Measurements from ENCODE around the gene C11orf52.

C11orf52 gene

DNA sequence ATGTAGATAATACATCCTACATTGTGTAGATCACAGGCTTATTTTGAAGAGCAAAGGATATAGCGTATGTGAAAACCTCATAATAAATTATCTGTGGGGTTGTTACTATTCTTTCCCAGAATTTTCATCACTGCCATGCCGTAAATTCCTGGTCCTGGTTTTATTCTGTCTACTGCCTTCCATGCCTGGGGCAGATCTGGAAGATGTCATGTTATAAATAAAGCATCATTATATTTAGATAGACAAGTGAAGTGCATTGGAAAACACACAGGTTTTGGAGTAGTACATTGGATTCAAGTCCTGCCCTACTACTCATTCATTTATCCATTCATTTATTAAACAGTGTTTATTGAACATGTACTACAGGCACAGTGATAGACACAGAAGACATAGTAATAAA, 2.2 kb downstream of the C11orf52 start:
- Histone ChIP-seq H3K9me3 (ENCODE audit: severe bottlenecking) (no peaks in the 10 kb centered on the region), H3K4me1 (ENCODE audit: insufficient read depth, poor library complexity, severe bottlenecking) (peaks cover 8% of the 10 kb centered on the region), H3K4me3 (ENCODE audit: severe bottlenecking) (no peak overlapping the region), H3K27ac (ENCODE audit: poor library complexity, severe bottlenecking) (no peak overlapping the region), H3K36me3 (ENCODE audit: low read depth) (no peaks in the 10 kb centered on the region), H3K27me3 (ENCODE audit: insufficient read depth, poor library complexity, severe bottlenecking) (no peaks in the 10 kb centered on the region)
- DNase-seq (ENCODE audit: low spot score) (no peak), ATAC-seq (ENCODE audit: low read depth) (no peak)
- TF ChIP-seq, protein P1, sequence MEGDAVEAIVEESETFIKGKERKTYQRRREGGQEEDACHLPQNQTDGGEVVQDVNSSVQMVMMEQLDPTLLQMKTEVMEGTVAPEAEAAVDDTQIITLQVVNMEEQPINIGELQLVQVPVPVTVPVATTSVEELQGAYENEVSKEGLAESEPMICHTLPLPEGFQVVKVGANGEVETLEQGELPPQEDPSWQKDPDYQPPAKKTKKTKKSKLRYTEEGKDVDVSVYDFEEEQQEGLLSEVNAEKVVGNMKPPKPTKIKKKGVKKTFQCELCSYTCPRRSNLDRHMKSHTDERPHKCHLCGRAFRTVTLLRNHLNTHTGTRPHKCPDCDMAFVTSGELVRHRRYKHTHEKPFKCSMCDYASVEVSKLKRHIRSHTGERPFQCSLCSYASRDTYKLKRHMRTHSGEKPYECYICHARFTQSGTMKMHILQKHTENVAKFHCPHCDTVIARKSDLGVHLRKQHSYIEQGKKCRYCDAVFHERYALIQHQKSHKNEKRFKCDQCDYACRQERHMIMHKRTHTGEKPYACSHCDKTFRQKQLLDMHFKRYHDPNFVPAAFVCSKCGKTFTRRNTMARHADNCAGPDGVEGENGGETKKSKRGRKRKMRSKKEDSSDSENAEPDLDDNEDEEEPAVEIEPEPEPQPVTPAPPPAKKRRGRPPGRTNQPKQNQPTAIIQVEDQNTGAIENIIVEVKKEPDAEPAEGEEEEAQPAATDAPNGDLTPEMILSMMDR (IDR thresholded peaks at IDR 0.05; ENCODE audit: poor library complexity, severe bottlenecking), result no peak

DNA sequence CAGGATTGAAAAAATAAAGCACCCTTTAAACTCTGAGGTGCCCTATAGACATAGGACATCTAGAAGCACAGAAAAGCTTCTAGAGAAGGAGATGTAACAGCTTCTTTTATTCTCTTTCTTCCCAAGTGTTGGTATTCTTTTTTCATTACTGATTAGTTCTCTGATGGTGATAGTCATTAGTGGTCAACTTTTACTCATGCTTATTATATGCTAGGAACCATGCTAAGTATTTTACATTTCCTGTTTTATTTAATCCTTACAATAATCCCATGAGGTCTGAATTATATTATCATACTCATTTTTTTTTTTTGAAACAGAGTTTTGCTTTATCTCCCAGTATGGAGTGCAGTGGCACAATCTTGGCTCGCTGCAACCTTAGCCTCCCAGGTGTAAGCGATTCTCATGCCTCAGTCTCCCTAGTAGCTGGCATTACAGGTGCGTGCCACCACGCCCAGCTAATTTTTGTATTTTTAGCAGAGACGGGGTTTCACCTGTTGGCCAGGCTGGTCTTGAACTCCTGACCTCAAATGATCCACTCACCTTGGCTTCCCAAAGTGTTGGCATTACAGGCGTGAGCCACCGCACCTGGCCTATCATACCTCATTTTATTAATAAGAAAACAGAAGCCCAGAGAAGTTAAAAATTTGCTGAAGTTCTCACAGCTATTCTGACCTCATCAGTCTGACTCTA, 3.0 kb downstream of the C11orf52 start:
- Histone ChIP-seq H3K4me3 (ENCODE audit: severe bottlenecking) (no peak overlapping the region), H3K27ac (ENCODE audit: poor library complexity, severe bottlenecking) (no peak overlapping the region), H3K36me3 (ENCODE audit: low read depth) (no peaks in the 10 kb centered on the region), H3K27me3 (ENCODE audit: insufficient read depth, poor library complexity, severe bottlenecking) (no peaks in the 10 kb centered on the region), H3K9me3 (ENCODE audit: severe bottlenecking) (no peaks in the 10 kb centered on the region), H3K4me1 (ENCODE audit: insufficient read depth, poor library complexity, severe bottlenecking) (peaks cover 8% of the 10 kb centered on the region)
- DNase-seq (ENCODE audit: low spot score), result no peak
- TF ChIP-seq, protein P1 (IDR thresholded peaks at IDR 0.05; ENCODE audit: poor library complexity, severe bottlenecking), result no peak
- no peak for ATAC-seq (ENCODE audit: low read depth)

DNA sequence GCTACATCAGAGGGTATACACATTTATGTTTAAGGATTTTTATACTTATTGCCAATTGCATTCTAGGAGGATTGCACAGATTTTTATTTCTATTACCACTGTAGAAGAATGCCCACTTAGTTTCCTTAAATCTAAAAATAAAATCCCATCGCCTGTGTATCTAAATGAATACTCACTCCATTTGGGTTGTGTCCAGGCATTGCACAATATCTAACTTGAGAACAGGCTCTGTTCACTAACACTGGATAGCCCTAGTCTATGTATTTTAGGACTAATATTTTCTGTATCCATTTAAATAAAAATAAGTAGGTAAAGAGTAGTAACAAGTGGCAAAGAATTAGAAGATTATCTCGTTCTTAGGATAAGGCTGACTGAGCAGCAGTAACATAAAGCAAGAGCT, 4.1 kb downstream of the C11orf52 start:
- no peaks in the 10 kb centered on the region for H3K27me3 ChIP-seq (ENCODE audit: insufficient read depth, poor library complexity, severe bottlenecking)
- H3K4me1 ChIP-seq (ENCODE audit: insufficient read depth, poor library complexity, severe bottlenecking), result peaks cover 11% of the 10 kb centered on the region
- no peaks in the 10 kb centered on the region for H3K36me3 ChIP-seq (ENCODE audit: low read depth)
- DNase-seq (ENCODE audit: low spot score), result no peak
- ATAC-seq (ENCODE audit: low read depth), result no peak
- H3K27ac ChIP-seq (ENCODE audit: poor library complexity, severe bottlenecking), result no peak overlapping the region
- H3K9me3 ChIP-seq (ENCODE audit: severe bottlenecking), result no peaks in the 10 kb centered on the region
- H3K4me3 ChIP-seq (ENCODE audit: severe bottlenecking), result no peak overlapping the region
- TF ChIP-seq, protein P1 (IDR thresholded peaks at IDR 0.05; ENCODE audit: poor library complexity, severe bottlenecking), result no peak

DNA sequence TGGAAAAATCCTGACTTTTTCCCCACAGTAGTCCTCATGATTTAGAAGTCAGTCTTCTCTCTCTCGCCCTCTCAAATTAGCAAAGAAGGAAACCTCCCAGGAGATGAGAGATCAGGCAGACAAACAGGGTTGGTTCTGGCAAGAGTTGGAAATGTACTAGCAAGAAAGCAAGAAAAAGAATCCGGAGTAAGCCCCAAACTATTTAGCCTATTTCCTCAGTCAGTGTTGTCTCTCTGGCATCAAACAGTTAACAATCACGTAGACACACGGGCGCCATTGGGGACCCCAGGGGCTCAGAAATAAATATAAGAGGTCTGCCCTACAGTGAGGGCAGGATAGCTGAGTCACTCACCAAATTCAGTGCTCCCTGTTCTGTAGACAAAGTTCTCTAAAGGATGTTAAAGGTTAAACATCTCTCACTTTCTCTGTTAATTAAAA, 4.7 kb downstream of the C11orf52 start:
- no peak overlapping the region for H3K4me3 ChIP-seq (ENCODE audit: severe bottlenecking)
- no peak for DNase-seq (ENCODE audit: low spot score)
- peaks cover 9% of the 10 kb centered on the region for H3K4me1 ChIP-seq (ENCODE audit: insufficient read depth, poor library complexity, severe bottlenecking)
- no peaks in the 10 kb centered on the region for H3K9me3 ChIP-seq (ENCODE audit: severe bottlenecking)
- TF ChIP-seq, protein P1 (IDR thresholded peaks at IDR 0.05; ENCODE audit: poor library complexity, severe bottlenecking), result no peak
- no peaks in the 10 kb centered on the region for H3K36me3 ChIP-seq (ENCODE audit: low read depth)
- no peaks in the 10 kb centered on the region for H3K27me3 ChIP-seq (ENCODE audit: insufficient read depth, poor library complexity, severe bottlenecking)
- no peak for ATAC-seq (ENCODE audit: low read depth)
- H3K27ac ChIP-seq (ENCODE audit: poor library complexity, severe bottlenecking), result no peak overlapping the region

DNA sequence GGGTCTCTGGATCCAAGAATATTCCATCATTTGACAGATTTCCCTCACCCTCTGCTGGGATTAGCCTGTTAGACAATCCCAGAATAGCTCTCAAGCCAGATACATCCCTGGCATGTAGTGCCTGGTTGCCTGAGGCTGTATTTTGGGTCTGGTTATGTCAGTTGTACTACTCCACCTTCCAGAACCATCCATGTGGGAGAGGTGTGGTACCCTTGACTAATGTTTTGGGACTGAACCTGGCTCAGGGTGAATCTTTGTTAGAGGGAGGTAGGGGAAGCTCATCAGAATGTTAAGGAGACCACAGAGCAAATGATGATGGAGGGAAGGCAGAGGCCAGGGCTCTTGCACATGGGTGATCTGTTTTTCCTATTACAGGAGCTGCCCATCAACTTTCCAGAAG, 5.2 kb downstream of the C11orf52 start:
- H3K9me3 ChIP-seq (ENCODE audit: severe bottlenecking), result no peaks in the 10 kb centered on the region
- DNase-seq (ENCODE audit: low spot score), result no peak
- no peaks in the 10 kb centered on the region for H3K36me3 ChIP-seq (ENCODE audit: low read depth)
- peaks cover 6% of the 10 kb centered on the region for H3K4me1 ChIP-seq (ENCODE audit: insufficient read depth, poor library complexity, severe bottlenecking)
- no peak overlapping the region for H3K4me3 ChIP-seq (ENCODE audit: severe bottlenecking)
- no peak overlapping the region for H3K27ac ChIP-seq (ENCODE audit: poor library complexity, severe bottlenecking)
- H3K27me3 ChIP-seq (ENCODE audit: insufficient read depth, poor library complexity, severe bottlenecking), result no peaks in the 10 kb centered on the region
- TF ChIP-seq, protein P1 (IDR thresholded peaks at IDR 0.05; ENCODE audit: poor library complexity, severe bottlenecking), result no peak
- ATAC-seq (ENCODE audit: low read depth), result no peak
